Effector memory CD4-positive, alpha-beta T cell (primary cell): ENCODE data around the gene SSX4.
"Not testable (repeated sequence)": the region's sequence is repeated elsewhere in the genome, so short reads cannot be mapped to it uniquely, and the experiment has no call there.

Source experiments
- DNase-seq, 3 donors: peaks; one replicate each; pipeline ENCODE4 v3.0.0-alpha.2; 2020
- H3K27ac ChIP-seq: 2 replicates; pipeline ENCODE4 v1.7.0; 2013; ENCODE audit warnings: mild to moderate bottlenecking, low read length, moderate library complexity; ENCODE audit not compliant: insufficient read depth, poor library complexity, severe bottlenecking
- H3K27me3 ChIP-seq: replicated peaks from 2 replicates; pipeline ENCODE4 v1.7.0; 2013; ENCODE audit warnings: mild to moderate bottlenecking, low read length; ENCODE audit not compliant: insufficient read depth, control insufficient read depth, poor library complexity, severe bottlenecking
- H3K36me3 ChIP-seq: 2 replicates; pipeline ENCODE4 v1.7.0; 2013; ENCODE audit warnings: mild to moderate bottlenecking, low read length, moderate library complexity; ENCODE audit not compliant: control insufficient read depth, insufficient read depth
- H3K4me1 ChIP-seq: 2 replicates; pipeline ENCODE4 v1.7.0; 2013; ENCODE audit warnings: low read length, mild to moderate bottlenecking; ENCODE audit not compliant: control insufficient read depth, insufficient read depth, poor library complexity, severe bottlenecking
- H3K4me3 ChIP-seq: 2 replicates; pipeline ENCODE4 v1.7.0; 2013; ENCODE audit warnings: low read length, low read depth, mild to moderate bottlenecking; ENCODE audit not compliant: insufficient read depth, poor library complexity, severe bottlenecking
- H3K9me3 ChIP-seq: 2 replicates; pipeline ENCODE4 v1.7.0; 2013; ENCODE audit warnings: mild to moderate bottlenecking, low read length, moderate library complexity; ENCODE audit not compliant: control insufficient read depth

The SSX4 gene

GRCh38 chrX:48427027-48427716, 43.8 kb downstream of the SSX4 start:
- H3K27ac ChIP-seq, H3K9me3 ChIP-seq, H3K4me1 ChIP-seq, DNase-seq, H3K4me3 ChIP-seq, H3K27me3 ChIP-seq, H3K36me3 ChIP-seq: not testable (repeated sequence)

GRCh38 chrX:48429606-48430005, 46.3 kb downstream of the SSX4 start:
- not testable (repeated sequence) for H3K4me3 ChIP-seq, H3K4me1 ChIP-seq

GRCh38 chrX:48430166-48430565, 46.8 kb downstream of the SSX4 start:
- H3K4me1 ChIP-seq, H3K27me3 ChIP-seq, H3K9me3 ChIP-seq, H3K27ac ChIP-seq, H3K4me3 ChIP-seq, H3K36me3 ChIP-seq, DNase-seq: not testable (repeated sequence)

More at GRCh38 chrX:48429606-48430005, 46.3 kb downstream of the SSX4 start:
- not testable (repeated sequence) for H3K36me3 ChIP-seq, H3K9me3 ChIP-seq, H3K27me3 ChIP-seq, H3K27ac ChIP-seq, DNase-seq

GRCh38 chrX:48433713-48434112, 50.4 kb downstream of the SSX4 start:
- not testable (repeated sequence) for H3K9me3 ChIP-seq, DNase-seq, H3K4me1 ChIP-seq, H3K27ac ChIP-seq, H3K4me3 ChIP-seq, H3K36me3 ChIP-seq, H3K27me3 ChIP-seq
